Measurements from ENCODE around the gene HYLS1. TPM values are rescaled to one million over a fixed set of nuclear protein-coding genes. Genes with fewer than 3 reads are reported as not detected.
A peak's percentile ranks its signal among the peaks of the same experiment; 100 is the strongest.

Gene HYLS1
- total and polyA plus RNA-seq, 8 donors, result 0.87 to 6.6 (median 2.9) TPM; not detected in 1

DNA sequence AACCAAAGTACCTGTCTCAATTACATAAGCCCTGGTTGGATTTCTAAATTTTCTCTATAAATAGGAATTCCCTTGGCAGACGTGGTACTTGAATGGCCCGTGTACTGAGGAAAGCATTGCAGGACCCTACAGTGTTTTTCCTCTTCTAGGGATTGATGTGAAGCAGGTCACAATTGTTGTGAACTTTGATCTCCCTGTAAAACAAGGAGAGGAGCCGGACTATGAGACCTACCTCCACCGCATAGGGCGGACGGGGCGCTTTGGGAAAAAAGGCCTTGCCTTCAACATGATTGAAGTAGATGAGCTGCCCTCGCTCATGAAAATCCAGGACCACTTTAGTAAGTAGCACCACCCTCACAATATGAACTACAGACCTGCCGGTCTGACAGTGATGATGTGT lies 33.6 kb downstream of the HYLS1 start:
- Histone ChIP-seq H3K4me1 (peaks cover 0 to 22% (median 5%) of the 10 kb centered on the region in 4 donors), H3K4me3 (no peak overlapping the region), H3K9me3 (no peaks in the 10 kb centered on the region), H3K27ac (no peak overlapping the region), H3K36me3 (no peaks in the 10 kb centered on the region), H3K27me3 (peaks cover 0 to 55% (median 3%) of the 10 kb centered on the region in 3 donors)
- TF ChIP-seq EP300 (IDR thresholded peaks at IDR 0.05) (no peak), POLR2AphosphoS5 (IDR thresholded peaks at IDR 0.05) (no peak), POLR2A (IDR thresholded peaks at IDR 0.05) (no peak)
- TF ChIP-seq, protein P1, sequence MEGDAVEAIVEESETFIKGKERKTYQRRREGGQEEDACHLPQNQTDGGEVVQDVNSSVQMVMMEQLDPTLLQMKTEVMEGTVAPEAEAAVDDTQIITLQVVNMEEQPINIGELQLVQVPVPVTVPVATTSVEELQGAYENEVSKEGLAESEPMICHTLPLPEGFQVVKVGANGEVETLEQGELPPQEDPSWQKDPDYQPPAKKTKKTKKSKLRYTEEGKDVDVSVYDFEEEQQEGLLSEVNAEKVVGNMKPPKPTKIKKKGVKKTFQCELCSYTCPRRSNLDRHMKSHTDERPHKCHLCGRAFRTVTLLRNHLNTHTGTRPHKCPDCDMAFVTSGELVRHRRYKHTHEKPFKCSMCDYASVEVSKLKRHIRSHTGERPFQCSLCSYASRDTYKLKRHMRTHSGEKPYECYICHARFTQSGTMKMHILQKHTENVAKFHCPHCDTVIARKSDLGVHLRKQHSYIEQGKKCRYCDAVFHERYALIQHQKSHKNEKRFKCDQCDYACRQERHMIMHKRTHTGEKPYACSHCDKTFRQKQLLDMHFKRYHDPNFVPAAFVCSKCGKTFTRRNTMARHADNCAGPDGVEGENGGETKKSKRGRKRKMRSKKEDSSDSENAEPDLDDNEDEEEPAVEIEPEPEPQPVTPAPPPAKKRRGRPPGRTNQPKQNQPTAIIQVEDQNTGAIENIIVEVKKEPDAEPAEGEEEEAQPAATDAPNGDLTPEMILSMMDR (IDR thresholded peaks at IDR 0.05), result no peak
- no peak for DNase-seq
- 82 to 87% (median 82%) methylated on average over 9 of the region's 9 CpGs for WGBS, 5 donors
- intact Hi-C loops (cut with DNase I; ENCODE audit: low total_unique reads), result loop anchor here (5.0 to 10.0 kb wide), 2 partner anchors 134 to 266 kb away; no protein-coding TSS in a partner anchor

DNA sequence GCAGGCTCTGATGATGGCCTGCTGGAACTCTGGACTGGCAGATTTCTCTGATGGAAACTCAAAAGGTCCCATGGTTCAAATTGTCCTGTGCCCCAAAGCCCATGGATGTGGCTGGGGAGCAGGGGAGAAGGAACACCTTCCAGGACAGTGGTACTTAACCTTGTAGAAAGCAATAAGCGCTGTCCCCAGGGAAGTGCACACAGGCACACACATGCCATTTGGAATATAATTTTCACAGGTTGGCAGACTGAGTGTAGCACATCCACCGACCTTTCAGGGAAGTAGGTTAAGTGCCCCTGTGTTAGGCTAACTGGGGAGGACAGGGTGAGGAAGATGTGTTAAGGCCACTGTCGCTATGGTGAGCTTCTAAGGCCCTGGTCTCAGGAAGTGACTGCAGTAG lies 34.7 kb downstream of the HYLS1 start:
- DNase-seq, result no peak
- Histone ChIP-seq H3K27ac (no peak overlapping the region), H3K36me3 (no peaks in the 10 kb centered on the region), H3K4me1 (peaks cover 0 to 13% (median 0%) of the 10 kb centered on the region in 4 donors), H3K27me3 (peaks cover 0 to 57% (median 9%) of the 10 kb centered on the region in 3 donors), H3K4me3 (no peak overlapping the region), H3K9me3 (no peaks in the 10 kb centered on the region)
- WGBS, 5 donors, result 85 to 92% (median 89%) methylated on average over 3 of the region's 3 CpGs
- intact Hi-C loops (cut with DNase I; ENCODE audit: low total_unique reads), result loop anchor here (5.0 to 10.0 kb wide), 2 partner anchors 133 to 265 kb away; no protein-coding TSS in a partner anchor
- TF ChIP-seq POLR2A (IDR thresholded peaks at IDR 0.05) (no peak), EP300 (IDR thresholded peaks at IDR 0.05) (no peak), POLR2AphosphoS5 (IDR thresholded peaks at IDR 0.05) (no peak)
- TF ChIP-seq, protein P1 (IDR thresholded peaks at IDR 0.05), result no peak

DNA sequence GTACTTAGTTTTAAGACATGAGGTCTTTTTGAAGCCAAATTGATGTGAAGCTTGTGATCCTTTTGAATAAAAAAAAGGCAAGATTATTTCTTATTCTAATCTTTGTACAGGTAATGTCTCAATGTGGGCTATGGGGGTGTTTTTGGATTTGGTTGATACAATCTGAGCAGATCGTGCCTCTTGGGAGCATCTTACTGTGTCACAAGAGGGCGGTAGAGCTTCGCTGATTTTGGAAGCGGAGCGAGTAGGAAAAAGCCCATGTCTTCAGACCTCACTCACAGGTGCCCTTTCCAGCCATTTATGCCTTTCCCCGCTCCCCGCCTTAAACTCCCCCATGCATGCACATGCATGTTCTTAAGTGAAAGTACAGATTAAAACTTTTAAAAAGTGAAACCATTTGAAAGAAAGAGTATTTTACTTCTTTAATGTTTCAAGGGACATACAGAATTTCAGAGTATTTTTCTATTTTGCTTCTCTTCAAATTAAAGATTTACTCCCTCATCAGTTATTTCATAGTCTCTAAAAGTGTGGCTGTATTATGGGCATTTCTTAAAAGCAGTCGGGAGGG lies 35.6 kb downstream of the HYLS1 start:
- 5 to 12% (median 7%) methylated on average over 8 of the region's 8 CpGs for WGBS, 5 donors
- TF ChIP-seq, protein P1 (IDR thresholded peaks at IDR 0.05), result peak in 5 of 7 experiments; percentile 54 to 68 (median 64)
- TF ChIP-seq EP300 (IDR thresholded peaks at IDR 0.05), result no peak
- TF ChIP-seq POLR2AphosphoS5 (IDR thresholded peaks at IDR 0.05), result peak in 1 of 3 donors; percentile 36
- Histone ChIP-seq H3K36me3 (no peaks in the 10 kb centered on the region), H3K27me3 (peaks cover 0 to 52% (median 13%) of the 10 kb centered on the region in 3 donors), H3K4me3 (no peak overlapping the region), H3K27ac (no peak overlapping the region), H3K4me1 (peaks cover 0 to 12% (median 0%) of the 10 kb centered on the region in 4 donors), H3K9me3 (no peaks in the 10 kb centered on the region)
- intact Hi-C loops (cut with DNase I; ENCODE audit: low total_unique reads), result loop anchor here (5.0 to 10.0 kb wide), 2 partner anchors 132 to 264 kb away; no protein-coding TSS in a partner anchor
- peak; percentile 63 to 92 for DNase-seq

DNA sequence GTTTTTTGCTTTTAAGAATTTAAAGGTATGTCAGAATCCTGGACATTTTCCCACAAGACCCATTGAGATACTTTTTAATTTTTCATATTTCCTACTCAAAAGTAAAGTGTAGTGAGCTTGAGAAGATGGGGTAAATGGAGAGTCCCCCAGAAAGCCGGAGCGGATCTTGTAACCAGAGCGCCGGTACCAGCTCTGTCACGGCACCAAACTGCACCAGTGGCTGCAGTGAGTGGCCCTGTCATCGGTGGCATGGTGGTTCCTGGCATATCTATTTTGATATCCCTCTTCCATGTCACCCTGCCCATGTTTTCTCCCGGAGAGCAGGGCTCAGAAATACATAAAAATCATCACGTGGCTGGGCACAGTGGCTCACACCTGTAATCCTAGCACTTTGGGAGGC lies 36.2 kb downstream of the HYLS1 start:
- no peak for DNase-seq
- H3K4me3 ChIP-seq, result no peak overlapping the region
- peaks cover 0 to 47% (median 13%) of the 10 kb centered on the region in 3 donors for H3K27me3 ChIP-seq
- TF ChIP-seq, protein P1 (IDR thresholded peaks at IDR 0.05), result no peak
- no peak for TF ChIP-seq POLR2AphosphoS5 (IDR thresholded peaks at IDR 0.05)
- no peak for TF ChIP-seq EP300 (IDR thresholded peaks at IDR 0.05)
- no peak for TF ChIP-seq POLR2A (IDR thresholded peaks at IDR 0.05)
- H3K9me3 ChIP-seq, result no peaks in the 10 kb centered on the region
- H3K36me3 ChIP-seq, result no peaks in the 10 kb centered on the region
- intact Hi-C loops (cut with DNase I; ENCODE audit: low total_unique reads), result loop anchor here (5.0 to 10.0 kb wide), 2 partner anchors 131 to 264 kb away; no protein-coding TSS in a partner anchor
- 88 to 93% (median 91%) methylated on average over 8 of the region's 8 CpGs for whole genome bisulfite sequencing, 5 donors
- no peak overlapping the region for H3K27ac ChIP-seq
- peaks cover 0 to 12% (median 0%) of the 10 kb centered on the region in 4 donors for H3K4me1 ChIP-seq
